ENCODE measurements around the gene SAMD5. TPM values are rescaled to one million over a fixed set of nuclear protein-coding genes. Genes with fewer than 3 reads are reported as not detected.

Gene SAMD5
- total and polyA plus RNA-seq, 10 of the 15 experiments (the other 5 are each of a cell fraction or from before 2014, with no cell fraction given) = 0.01 to 0.23 (median 0.05) TPM; not detected in 5

DNA sequence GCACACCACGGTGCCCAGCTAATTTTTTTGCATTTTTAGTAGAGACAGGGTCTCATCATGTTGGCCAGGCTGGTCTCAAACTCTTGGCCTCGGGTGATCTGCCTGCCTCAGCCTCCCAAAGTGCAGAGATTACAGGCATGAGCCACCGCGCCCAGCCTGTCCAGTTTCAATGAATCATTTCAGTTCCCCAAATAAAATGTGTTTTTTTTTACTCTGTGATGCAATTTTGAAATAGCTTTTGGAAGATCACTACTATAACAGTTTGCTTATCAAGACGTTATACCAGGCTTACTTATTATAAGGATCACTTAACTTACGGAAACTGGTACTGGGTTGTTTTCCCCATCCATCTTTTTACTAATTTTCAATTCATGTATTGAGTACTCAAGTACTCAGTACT is 80.0 kb downstream of the SAMD5 start:
- CTCF ChIA-PET = no interaction called here
- no peak overlapping the region for H3K9ac ChIP-seq (ENCODE audit: control insufficient read depth, insufficient read depth, low read length)
- ATAC-seq (no peak), FAIRE-seq (no peak), DNase-seq (ENCODE audit: low read depth, low spot score) (no peak)
- no peak overlapping the region for H3K4me3 ChIP-seq
- no peak overlapping the region for H3K4me2 ChIP-seq (ENCODE audit: control insufficient read depth, insufficient read depth)
- RAD21 ChIA-PET (ENCODE audit: unreplicated experiment) = no interaction called here
- no peaks in the 10 kb centered on the region for H3K27me3 ChIP-seq (replicated peaks in 1 of 2; ENCODE audit: control insufficient read depth in 2 of 2, insufficient read depth in 2 of 2, low read length in 1 of 2)
- SMC1A ChIA-PET (ENCODE audit: uncharacterized antibody, unreplicated experiment) = no interaction called here
- no peaks in the 10 kb centered on the region for H3K36me3 ChIP-seq (ENCODE audit: control insufficient read depth in 2 of 2, insufficient read depth in 2 of 2, low read length in 1 of 2)
- WGBS (ENCODE audit: insufficient coverage, insufficient replicate concordance, low lambda C conversion rate, missing lambda C conversion rate) = 39% methylated on average over 6 of the region's 6 CpGs
- in situ Hi-C loops (cut with MboI) = no loop called here
- H3K9me3 ChIP-seq (replicated peaks; ENCODE audit: control insufficient read depth, insufficient read depth, low read length) = no peaks in the 10 kb centered on the region
- H3K4me1 ChIP-seq (ENCODE audit: control insufficient read depth, insufficient read depth, low read length) = no peaks in the 10 kb centered on the region
- H3K79me2 ChIP-seq (ENCODE audit: control insufficient read depth, insufficient read depth, low read length) = no peaks in the 10 kb centered on the region
- H3K27ac ChIP-seq (ENCODE audit: control insufficient read depth, insufficient read depth) = no peak overlapping the region
- no peak overlapping the region for H2AFZ ChIP-seq (ENCODE audit: control insufficient read depth, low read depth, low read length)
- H4K20me1 ChIP-seq (ENCODE audit: control insufficient read depth, insufficient read depth) = no peaks in the 10 kb centered on the region
- intact Hi-C loops (cut with micrococcal nuclease; ENCODE audit: unreplicated experiment) = no loop called here
- POLR2A ChIA-PET = no interaction called here
- no peak for TF ChIP-seq RELA (IDR thresholded peaks at IDR 0.05; ENCODE audit: borderline replicate concordance, partially characterized antibody)
- TF ChIP-seq E2F4 (IDR thresholded peaks at IDR 0.05; ENCODE audit: low read depth, low read length) = no peak
- TF ChIP-seq HDGF (IDR thresholded peaks at IDR 0.05) = no peak
- TF ChIP-seq ATF7 (IDR thresholded peaks at IDR 0.05; ENCODE audit: low read depth) = no peak
- no peak for TF ChIP-seq CEBPZ (IDR thresholded peaks at IDR 0.05; ENCODE audit: low read depth, low read length)
- TF ChIP-seq CREM (IDR thresholded peaks at IDR 0.05; ENCODE audit: low read depth) = no peak
- no peak for TF ChIP-seq RB1 (IDR thresholded peaks at IDR 0.05; ENCODE audit: borderline replicate concordance)
- no peak for TF ChIP-seq SUZ12 (IDR thresholded peaks at IDR 0.05; ENCODE audit: unreplicated experiment)
- TF ChIP-seq ZSCAN29 (IDR thresholded peaks at IDR 0.05) = no peak
- no peak for TF ChIP-seq POLR2AphosphoS5 (IDR thresholded peaks at IDR 0.05; ENCODE audit: low read length)
- no peak for TF ChIP-seq IKZF1 (conservative IDR thresholded peaks at IDR 0.05)
- TF ChIP-seq RAD21 (IDR thresholded peaks at IDR 0.05; ENCODE audit: insufficient read depth, low read depth, low read length) = no peak
- TF ChIP-seq EZH2 (IDR thresholded peaks at IDR 0.05; ENCODE audit: borderline replicate concordance, control insufficient read depth, low read depth, low read length) = no peak
- TF ChIP-seq NR2F1 (conservative IDR thresholded peaks at IDR 0.05) = no peak
- TF ChIP-seq SRF (IDR thresholded peaks at IDR 0.05; ENCODE audit: low read depth in 2 of 2, low read length in 2 of 2) = no peak
- no peak for TF ChIP-seq HCFC1 (IDR thresholded peaks at IDR 0.05; ENCODE audit: low read length)
- TF ChIP-seq, protein P1, sequence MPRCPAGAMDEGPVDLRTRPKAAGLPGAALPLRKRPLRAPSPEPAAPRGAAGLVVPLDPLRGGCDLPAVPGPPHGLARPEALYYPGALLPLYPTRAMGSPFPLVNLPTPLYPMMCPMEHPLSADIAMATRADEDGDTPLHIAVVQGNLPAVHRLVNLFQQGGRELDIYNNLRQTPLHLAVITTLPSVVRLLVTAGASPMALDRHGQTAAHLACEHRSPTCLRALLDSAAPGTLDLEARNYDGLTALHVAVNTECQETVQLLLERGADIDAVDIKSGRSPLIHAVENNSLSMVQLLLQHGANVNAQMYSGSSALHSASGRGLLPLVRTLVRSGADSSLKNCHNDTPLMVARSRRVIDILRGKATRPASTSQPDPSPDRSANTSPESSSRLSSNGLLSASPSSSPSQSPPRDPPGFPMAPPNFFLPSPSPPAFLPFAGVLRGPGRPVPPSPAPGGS (IDR thresholded peaks at IDR 0.05; ENCODE audit: borderline replicate concordance, insufficient read depth, low read depth, low read length, poor library complexity, severe bottlenecking) = no peak
- TF ChIP-seq KAT2A (conservative IDR thresholded peaks at IDR 0.05; ENCODE audit: control insufficient read depth, low read depth, low read length) = no peak
- TF ChIP-seq, protein P2, sequence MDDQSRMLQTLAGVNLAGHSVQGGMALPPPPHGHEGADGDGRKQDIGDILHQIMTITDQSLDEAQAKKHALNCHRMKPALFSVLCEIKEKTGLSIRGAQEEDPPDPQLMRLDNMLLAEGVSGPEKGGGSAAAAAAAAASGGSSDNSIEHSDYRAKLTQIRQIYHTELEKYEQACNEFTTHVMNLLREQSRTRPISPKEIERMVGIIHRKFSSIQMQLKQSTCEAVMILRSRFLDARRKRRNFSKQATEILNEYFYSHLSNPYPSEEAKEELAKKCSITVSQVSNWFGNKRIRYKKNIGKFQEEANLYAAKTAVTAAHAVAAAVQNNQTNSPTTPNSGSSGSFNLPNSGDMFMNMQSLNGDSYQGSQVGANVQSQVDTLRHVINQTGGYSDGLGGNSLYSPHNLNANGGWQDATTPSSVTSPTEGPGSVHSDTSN (IDR thresholded peaks at IDR 0.05; ENCODE audit: insufficient replicate concordance, low read depth, low read length) = no peak
- no TSS peak for BruUV-seq (replicated peaks)
